GM23248 (cell line): ENCODE measurements around the gene LRBA. TPM values are rescaled to one million over a fixed set of nuclear protein-coding genes. Genes with fewer than 3 reads are reported as not detected.

Source experiments
- DNase-seq: peaks from one replicate; pipeline ENCODE4 v3.0.0-alpha.2; 2015
- H2AFZ ChIP-seq: fragments of 200-600 bp; sonication (generic); 2 replicates; pipeline ENCODE4 v1.6.1; 2016; ENCODE audit warnings: antibody characterized with exemption
- H3F3A ChIP-seq: fragments of 200-600 bp; sonication (generic); 2 replicates; pipeline ENCODE4 v1.6.1; 2016; ENCODE audit warnings: mild to moderate bottlenecking, antibody characterized with exemption, mixed run types; ENCODE audit not compliant: insufficient read depth
- H3K27ac ChIP-seq: fragments of 200-600 bp; sonication (generic); 2 replicates; pipeline ENCODE4 v1.5.1; 2016; ENCODE audit warnings: mild to moderate bottlenecking
- H3K27me3 ChIP-seq: fragments of 200-600 bp; sonication (generic); replicated peaks from 2 replicates; pipeline ENCODE4 v1.6.1; 2016; ENCODE audit warnings: mild to moderate bottlenecking; ENCODE audit not compliant: insufficient read depth
- H3K36me3 ChIP-seq: fragments of 200-600 bp; sonication (generic); 2 replicates; pipeline ENCODE4 v1.6.1; 2016; ENCODE audit warnings: low read depth, mild to moderate bottlenecking
- H3K4me1 ChIP-seq: fragments of 200-600 bp; sonication (generic); 2 replicates; pipeline ENCODE4 v1.6.1; 2016; ENCODE audit warnings: mild to moderate bottlenecking; ENCODE audit not compliant: insufficient read depth
- H3K4me2 ChIP-seq: fragments of 200-600 bp; sonication (generic); one replicate; pipeline ENCODE4 v1.6.1; 2016; ENCODE audit warnings: mild to moderate bottlenecking; ENCODE audit not compliant: unreplicated experiment
- H3K4me3 ChIP-seq: fragments of 200-600 bp; sonication (generic); 2 replicates; pipeline ENCODE4 v1.5.1; 2016; ENCODE audit warnings: mild to moderate bottlenecking
- H3K79me2 ChIP-seq: fragments of 200-600 bp; sonication (generic); 2 replicates; pipeline ENCODE4 v1.6.1; 2016; ENCODE audit warnings: mild to moderate bottlenecking; ENCODE audit not compliant: insufficient read depth
- H3K9ac ChIP-seq: fragments of 200-600 bp; sonication (generic); 2 replicates; pipeline ENCODE4 v1.6.1; 2016; ENCODE audit warnings: mild to moderate bottlenecking
- H3K9me2 ChIP-seq: fragments of 200-600 bp; sonication (generic); 2 replicates; pipeline ENCODE4 v1.6.1; 2016; ENCODE audit warnings: mixed run types, mild to moderate bottlenecking, moderate library complexity; ENCODE audit not compliant: insufficient read depth
- H3K9me3 ChIP-seq: fragments of 200-600 bp; sonication (generic); one replicate; pipeline ENCODE4 v1.6.1; 2017; ENCODE audit warnings: low read depth
- H4K20me1 ChIP-seq: fragments of 200-600 bp; sonication (generic); 2 replicates; pipeline ENCODE4 v1.6.0; 2016; ENCODE audit not compliant: insufficient read depth
- EZH2 ChIP-seq: fragments of 200-600 bp; sonication (generic); IDR thresholded peaks from 2 replicates; pipeline ENCODE4 v1.6.1; 2018; ENCODE audit warnings: antibody characterized with exemption, mild to moderate bottlenecking; ENCODE audit not compliant: insufficient read depth, poor library complexity, severe bottlenecking
- EZH2phosphoT487 ChIP-seq: fragments of 200-600 bp; sonication (generic); IDR thresholded peaks from 2 replicates; pipeline ENCODE4 v1.6.1; 2018; ENCODE audit warnings: antibody characterized with exemption, moderate library complexity, mild to moderate bottlenecking, low read depth; ENCODE audit not compliant: insufficient read depth
- WGBS, 2 experiments: methylation state at CpG; one replicate each; pipeline ENCODE4 v1.1.6; 2015 to 2017; ENCODE audit warnings: low lambda C conversion rate in 2 of 2, low coverage in 1 of 2; ENCODE audit errors: missing lambda C conversion rate in 2 of 2; 5-methylcytosine and 5-hydroxymethylcytosine counted together
- in situ Hi-C: fragments of 300-500 bp; cut with MboI; formaldehyde crosslinking; loops from 2 replicates; pipeline ENCODE4 v1.15.0; 2020
- polyA plus RNA-seq: library from polyadenylated mRNA; unstranded; fragments of >200 nt; fragmentation: Nextera tagmentation; extraction: Ambion mirVana; gene quantifications from 2 replicates; pipeline ENCODE4 v1.2.1, GENCODE V29; 2016
- total RNA-seq: library from RNA; depleted of rRNA; stranded (reverse); fragments of >200 nt; shearing (Covaris generic); gene quantifications from 2 replicates; pipeline ENCODE4 v1.2.3, GENCODE V29; 2014

Gene LRBA
- total and polyA plus RNA-seq, 2 experiments from 2014 or later = 6.6 to 17.8 TPM

DNA sequence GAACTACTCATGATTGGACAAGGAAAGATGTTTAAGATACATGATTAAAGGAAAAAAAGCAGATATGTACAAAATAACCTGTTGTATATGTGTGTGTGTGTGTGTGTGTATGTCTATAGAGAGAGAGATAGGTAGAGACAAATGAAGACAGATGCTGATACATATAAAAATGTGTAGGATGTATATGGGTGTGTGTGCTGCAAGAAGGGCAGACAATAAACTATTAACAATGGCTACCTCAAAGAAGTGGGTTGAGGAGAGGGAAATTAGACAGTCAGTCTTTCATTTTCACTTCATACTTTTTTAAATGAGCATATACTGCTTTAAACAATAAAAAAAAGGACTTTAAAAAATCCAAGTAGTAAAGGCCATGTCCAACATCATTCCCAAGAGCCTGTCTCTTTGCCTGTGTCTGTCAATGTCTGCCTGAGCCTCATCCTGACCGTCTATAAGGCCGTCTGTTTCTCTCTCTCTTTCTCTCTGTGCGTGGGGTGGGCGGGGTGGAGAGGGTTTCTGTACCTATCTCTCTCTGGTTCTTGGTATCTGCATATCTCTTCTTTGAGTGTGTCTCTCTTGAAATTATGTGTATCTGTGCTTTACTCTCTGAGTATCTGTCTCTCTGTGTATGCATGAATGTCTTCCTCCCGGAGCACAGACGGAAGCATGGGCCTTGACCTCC lies 62.8 kb downstream of the LRBA start:
- Histone ChIP-seq H3K27me3 (no peaks in the 10 kb centered on the region), H3K4me1 (no peaks in the 10 kb centered on the region), H3F3A (no peaks in the 10 kb centered on the region), H3K36me3 (no peaks in the 10 kb centered on the region), H3K9ac (no peak overlapping the region), H3K4me3 (no peak overlapping the region), H3K4me2 (no peak overlapping the region), H3K27ac (no peak overlapping the region), H3K9me2 (no peaks in the 10 kb centered on the region), H3K9me3 (no peaks in the 10 kb centered on the region), H2AFZ (no peak overlapping the region), H4K20me1 (no peaks in the 10 kb centered on the region), H3K79me2 (no peaks in the 10 kb centered on the region)
- in situ Hi-C loops = no loop called here
- TF ChIP-seq EZH2 (no peak), EZH2phosphoT487 (no peak)
- 91 to 95% methylated on average over 6 of the region's 6 CpGs for WGBS, 2 experiments
- DNase-seq = no peak

DNA sequence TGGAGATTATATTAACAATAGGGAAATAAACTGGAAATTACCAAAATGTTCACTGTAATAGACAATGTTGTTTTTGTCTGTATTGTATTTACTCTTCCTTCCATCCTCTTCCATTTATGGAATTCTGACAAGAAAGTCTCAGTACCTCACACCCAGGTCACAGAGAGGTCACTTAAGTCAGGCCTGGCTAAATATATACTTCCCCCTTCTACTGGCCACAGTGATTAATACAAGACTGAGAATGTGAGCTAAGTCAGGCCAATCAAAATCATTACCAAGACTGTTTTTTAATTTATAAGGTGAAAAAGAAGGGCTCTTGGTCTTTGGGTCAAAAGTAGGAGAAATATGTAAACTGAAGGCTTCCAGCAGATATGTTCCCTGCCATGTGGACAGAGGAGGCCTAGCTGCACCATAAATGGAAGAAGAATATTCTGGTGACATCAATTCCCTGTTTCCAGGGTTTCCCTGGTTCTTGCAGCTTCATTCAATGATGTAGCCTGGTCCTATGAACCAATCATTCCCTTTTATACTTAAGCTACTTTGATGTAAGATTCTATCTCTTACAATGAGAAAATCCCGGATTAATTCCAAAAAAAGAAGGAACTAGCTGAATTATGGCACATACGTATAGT lies 64.3 kb downstream of the LRBA start:
- 99 to 100% methylated on average over 2 of the region's 2 CpGs for WGBS, 2 experiments
- H3K27ac ChIP-seq = no peak overlapping the region
- in situ Hi-C loops = no loop called here

DNA sequence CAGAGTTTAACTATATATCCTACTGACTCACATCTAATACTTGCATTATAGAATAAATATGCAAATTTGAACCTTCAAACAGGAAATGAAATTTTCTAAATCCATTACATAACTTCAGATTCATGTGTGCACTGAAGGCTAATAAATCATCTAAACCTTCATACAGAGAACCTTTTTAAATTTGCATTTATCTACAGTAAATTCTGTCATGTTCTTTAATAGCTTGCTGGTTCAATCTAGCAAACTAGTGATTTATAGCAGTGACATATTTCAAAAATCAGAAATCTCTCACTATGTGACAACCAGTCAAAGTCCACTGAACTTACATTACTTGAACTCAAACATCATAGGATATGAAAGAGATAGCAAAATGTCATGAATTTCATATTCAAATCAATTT lies 65.1 kb downstream of the LRBA start:
- Histone ChIP-seq H3K27ac (no peak overlapping the region), H3K9ac (no peak overlapping the region), H3K4me3 (no peak overlapping the region), H3K36me3 (no peaks in the 10 kb centered on the region), H3K4me2 (no peak overlapping the region), H2AFZ (no peak overlapping the region), H3K9me2 (no peaks in the 10 kb centered on the region), H3K4me1 (no peaks in the 10 kb centered on the region), H3K79me2 (no peaks in the 10 kb centered on the region), H3K9me3 (no peaks in the 10 kb centered on the region), H4K20me1 (no peaks in the 10 kb centered on the region), H3K27me3 (no peaks in the 10 kb centered on the region), H3F3A (no peaks in the 10 kb centered on the region)
- in situ Hi-C loops = no loop called here
- DNase-seq = no peak
- TF ChIP-seq EZH2phosphoT487 (no peak), EZH2 (no peak)

More for the DNA sequence above, 64.3 kb downstream of the LRBA start:
- no peaks in the 10 kb centered on the region for H3K79me2 ChIP-seq
- TF ChIP-seq EZH2 (no peak), EZH2phosphoT487 (no peak)
- H3K4me2 ChIP-seq = no peak overlapping the region
- H3K4me1 ChIP-seq = no peaks in the 10 kb centered on the region
- no peak overlapping the region for H2AFZ ChIP-seq
- no peaks in the 10 kb centered on the region for H3F3A ChIP-seq
- H3K27me3 ChIP-seq = no peaks in the 10 kb centered on the region
- DNase-seq = no peak
- H3K9ac ChIP-seq = no peak overlapping the region
- no peaks in the 10 kb centered on the region for H4K20me1 ChIP-seq
- H3K4me3 ChIP-seq = no peak overlapping the region
- no peaks in the 10 kb centered on the region for H3K36me3 ChIP-seq
- H3K9me2 ChIP-seq = no peaks in the 10 kb centered on the region
- no peaks in the 10 kb centered on the region for H3K9me3 ChIP-seq

DNA sequence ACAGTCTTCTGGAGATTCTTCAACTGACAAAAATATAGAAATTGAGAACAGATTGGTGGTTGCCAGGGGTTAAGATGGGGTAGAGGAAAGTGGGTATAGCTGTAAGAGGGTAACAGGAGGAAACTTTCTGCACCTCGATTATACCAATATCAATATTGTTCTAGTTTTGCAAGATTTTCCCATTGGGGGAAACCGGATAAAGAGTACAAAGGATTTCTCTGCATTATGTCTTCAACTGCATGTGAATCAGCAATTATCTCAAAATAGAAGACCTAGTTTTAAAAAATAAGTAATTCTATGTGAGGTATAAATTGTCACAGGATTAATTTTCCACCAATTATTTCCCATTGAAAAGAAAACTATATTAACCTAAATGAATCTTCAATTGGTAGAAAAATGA lies 65.7 kb downstream of the LRBA start:
- no peak overlapping the region for H3K27ac ChIP-seq

More for the DNA sequence above, 65.7 kb downstream of the LRBA start:
- Histone ChIP-seq H3F3A (no peaks in the 10 kb centered on the region), H3K79me2 (no peaks in the 10 kb centered on the region), H3K4me2 (no peak overlapping the region), H3K9ac (no peak overlapping the region), H3K36me3 (no peaks in the 10 kb centered on the region), H2AFZ (no peak overlapping the region), H3K4me3 (no peak overlapping the region), H3K9me2 (no peaks in the 10 kb centered on the region), H3K9me3 (no peaks in the 10 kb centered on the region), H3K4me1 (no peaks in the 10 kb centered on the region), H4K20me1 (no peaks in the 10 kb centered on the region), H3K27me3 (no peaks in the 10 kb centered on the region)
- in situ Hi-C loops = no loop called here
- no peak for DNase-seq
- TF ChIP-seq EZH2 (no peak), EZH2phosphoT487 (no peak)
- WGBS, 2 experiments = 91 to 96% methylated on average over 2 of the region's 2 CpGs
